Progenitor cell of endocrine pancreas (in vitro differentiated cells): ENCODE results near the gene GLT6D1. TPM values are rescaled to one million over a fixed set of nuclear protein-coding genes. Genes with fewer than 3 reads are reported as not detected.

ENCODE experiments used
- DNase-seq: peaks from one replicate; pipeline ENCODE4 v3.0.0; 2021; ENCODE audit warnings: low spot score; ENCODE audit not compliant: unreplicated experiment
- H3K27ac Mint-ChIP-seq: 2 replicates; pipeline ENCODE4 v1.8.0; 2021; ENCODE audit warnings: mild to moderate bottlenecking, moderate library complexity, mixed read lengths
- H3K27me3 Mint-ChIP-seq: 2 replicates; pipeline ENCODE4 v1.8.0; 2021; ENCODE audit warnings: mixed read lengths
- H3K36me3 Mint-ChIP-seq: 2 replicates; pipeline ENCODE4 v1.8.0; 2022; ENCODE audit warnings: mixed read lengths; ENCODE audit not compliant: insufficient read depth
- H3K4me1 Mint-ChIP-seq: 2 replicates; pipeline ENCODE4 v1.8.0; 2021; ENCODE audit warnings: low read depth, mixed read lengths
- H3K4me3 Mint-ChIP-seq: 2 replicates; pipeline ENCODE4 v1.8.0; 2021; ENCODE audit warnings: low read depth, mild to moderate bottlenecking, moderate library complexity, mixed read lengths
- H3K9me3 Mint-ChIP-seq: 2 replicates; pipeline ENCODE4 v1.8.0; 2021; ENCODE audit warnings: low read depth, mixed read lengths
- CTCF ChIP-seq: fragments of 200-600 bp; sonication (generic); IDR thresholded peaks from one replicate; pipeline ENCODE4 v1.5.0; 2021; ENCODE audit warnings: antibody characterized with exemption, mild to moderate bottlenecking; ENCODE audit not compliant: unreplicated experiment
- total RNA-seq: library from RNA; stranded (reverse); gene quantifications from 2 replicates; pipeline ENCODE4 v1.2.1, GENCODE V29; 2021

GLT6D1 gene
- total RNA-seq, 1 donor from 2014 or later, result not detected

- no peak for TF ChIP-seq CTCF
- peaks cover 12% of the 10 kb centered on the region for H3K27me3 Mint-ChIP-seq
- H3K9me3 Mint-ChIP-seq, result no peaks in the 10 kb centered on the region
- no peak overlapping the region for H3K4me3 Mint-ChIP-seq
- DNase-seq, result no peak
- H3K27ac Mint-ChIP-seq, result peak overlapping the region; percentile 23
- H3K36me3 Mint-ChIP-seq, result no peaks in the 10 kb centered on the region
- H3K4me1 Mint-ChIP-seq, result no peaks in the 10 kb centered on the region
These were observed 57.5 kb downstream of the GLT6D1 start for GRCh38 chr9:135581636-135582426.

DNA sequence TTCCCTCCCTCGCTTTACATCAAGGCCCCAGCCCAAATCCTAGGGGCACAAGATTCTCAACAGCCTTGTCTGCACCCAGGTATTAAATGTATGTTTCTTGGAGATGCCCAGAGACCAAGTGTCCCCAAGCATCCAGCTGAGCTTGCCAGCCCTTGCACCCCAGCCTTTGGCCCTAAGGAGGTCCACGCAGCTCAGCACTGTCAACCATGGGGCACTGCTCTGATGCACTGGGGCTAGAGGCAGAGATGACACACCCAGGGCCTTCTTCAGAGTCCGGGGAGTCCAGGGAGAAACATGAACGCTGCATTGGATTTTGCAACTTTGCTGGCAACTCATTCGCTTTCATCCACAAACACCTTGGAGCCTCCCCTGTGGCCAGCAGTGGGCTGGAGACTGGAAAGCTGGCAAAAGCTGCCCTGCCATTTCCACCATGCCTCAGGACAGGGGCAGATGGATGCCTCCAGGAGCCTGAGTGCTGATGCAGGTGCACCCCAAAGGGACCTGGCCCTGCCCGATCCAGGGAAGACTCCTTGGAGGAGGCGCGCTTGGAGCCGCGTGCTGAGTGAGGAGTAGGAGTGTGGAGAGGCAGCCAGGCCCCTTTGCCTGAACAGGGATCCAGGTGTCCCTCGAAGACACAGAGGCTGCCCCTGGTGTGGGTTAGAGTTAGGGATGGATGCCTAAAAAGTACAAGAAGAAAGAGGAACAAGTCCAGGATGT lies 58.5 kb downstream of the GLT6D1 start:
- no peak for TF ChIP-seq CTCF
- no peaks in the 10 kb centered on the region for H3K36me3 Mint-ChIP-seq
- H3K27me3 Mint-ChIP-seq, result peaks cover 12% of the 10 kb centered on the region
- DNase-seq, result no peak
- no peak overlapping the region for H3K27ac Mint-ChIP-seq
- no peaks in the 10 kb centered on the region for H3K9me3 Mint-ChIP-seq
- no peak overlapping the region for H3K4me3 Mint-ChIP-seq
- H3K4me1 Mint-ChIP-seq, result no peaks in the 10 kb centered on the region

DNA sequence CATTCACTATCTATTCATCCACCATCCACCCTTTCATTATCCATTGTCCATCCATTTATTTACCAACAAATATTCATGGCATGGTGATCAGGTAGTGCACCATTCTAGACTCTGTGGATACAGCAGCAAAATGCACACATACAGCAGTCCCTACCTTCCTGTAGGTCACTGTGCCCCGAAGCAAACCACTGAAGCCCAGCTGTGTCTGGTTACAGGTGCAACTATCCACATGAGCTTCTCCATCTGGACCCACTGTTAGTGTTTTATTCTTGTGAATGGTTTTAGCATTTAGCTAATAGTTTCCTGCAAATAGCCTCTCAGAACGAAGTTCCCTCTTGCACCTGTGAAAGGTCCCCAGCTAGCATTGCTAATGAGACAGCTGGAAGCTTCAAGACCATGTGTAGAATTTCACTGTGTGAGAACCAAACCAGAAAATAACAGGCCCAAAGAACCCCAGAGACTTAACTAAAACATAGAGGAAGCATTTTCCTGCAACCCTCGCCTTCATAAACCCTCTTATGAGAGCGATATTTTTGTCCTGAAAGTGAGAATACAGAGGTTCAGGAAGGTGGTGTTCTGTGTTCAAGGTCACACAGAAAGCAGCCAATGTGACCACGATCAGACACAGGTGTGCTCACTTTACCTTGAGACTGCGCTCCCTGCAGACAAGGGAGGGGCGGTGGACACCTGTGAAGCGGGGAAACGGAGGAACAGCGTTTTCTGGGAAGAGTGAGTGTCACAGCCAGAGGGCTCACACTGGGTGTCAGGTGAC lies 59.3 kb downstream of the GLT6D1 start:
- no peak overlapping the region for H3K27ac Mint-ChIP-seq
- DNase-seq, result no peak
- H3K36me3 Mint-ChIP-seq, result no peaks in the 10 kb centered on the region
- TF ChIP-seq CTCF, result no peak
- no peaks in the 10 kb centered on the region for H3K9me3 Mint-ChIP-seq
- H3K27me3 Mint-ChIP-seq, result peaks cover 12% of the 10 kb centered on the region
- no peak overlapping the region for H3K4me3 Mint-ChIP-seq
- H3K4me1 Mint-ChIP-seq, result no peaks in the 10 kb centered on the region

DNA sequence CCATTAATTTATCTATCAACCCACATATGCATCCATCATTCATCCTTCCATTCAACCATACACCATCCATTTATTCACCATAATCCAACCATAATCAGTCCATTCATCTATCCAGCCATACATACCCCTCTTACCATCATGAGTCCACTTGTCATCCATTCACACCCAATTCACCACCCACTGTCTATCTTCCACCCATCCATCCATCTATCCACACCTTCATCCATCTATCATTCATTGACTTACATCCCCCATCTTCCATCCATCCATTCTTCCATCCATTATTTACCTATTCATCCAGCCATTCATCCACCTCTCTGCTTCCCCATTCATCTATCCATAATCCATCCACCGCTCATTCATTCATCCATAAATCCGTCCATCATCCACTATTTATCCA lies 60.0 kb downstream of the GLT6D1 start:
- Mint-ChIP-seq H3K9me3 (no peaks in the 10 kb centered on the region), H3K4me1 (no peaks in the 10 kb centered on the region), H3K27ac (no peak overlapping the region), H3K27me3 (peaks cover 14% of the 10 kb centered on the region), H3K4me3 (no peak overlapping the region), H3K36me3 (no peaks in the 10 kb centered on the region)
- no peak for DNase-seq
- TF ChIP-seq CTCF, result no peak

- no peak overlapping the region for H3K4me3 Mint-ChIP-seq
- no peaks in the 10 kb centered on the region for H3K9me3 Mint-ChIP-seq
- no peaks in the 10 kb centered on the region for H3K36me3 Mint-ChIP-seq
- no peak for DNase-seq
- peaks cover 14% of the 10 kb centered on the region for H3K27me3 Mint-ChIP-seq
- no peak for TF ChIP-seq CTCF
- no peaks in the 10 kb centered on the region for H3K4me1 Mint-ChIP-seq
- H3K27ac Mint-ChIP-seq, result no peak overlapping the region
These were observed 62.1 kb downstream of the GLT6D1 start for GRCh38 chr9:135577256-135577655.
